Neuron (in vitro differentiated cells): ENCODE results near the gene MMP2.

Experiments
- H2AFZ ChIP-seq: one replicate; pipeline ENCODE4 v1.6.1; 2013; ENCODE audit warnings: low read depth, mild to moderate bottlenecking, inconsistent platforms, low read length, moderate library complexity
- H3K27me3 ChIP-seq: one replicate; pipeline ENCODE4 v1.6.1; 2013; ENCODE audit warnings: low read length; ENCODE audit not compliant: insufficient read depth
- H3K36me3 ChIP-seq: one replicate; pipeline ENCODE4 v1.6.1; 2013; ENCODE audit warnings: low read length; ENCODE audit not compliant: insufficient read depth
- H3K4me1 ChIP-seq: one replicate; pipeline ENCODE4 v1.6.1; 2013; ENCODE audit warnings: low read length; ENCODE audit not compliant: insufficient read depth
- H3K4me3 ChIP-seq: 2 replicates; pipeline ENCODE4 v1.5.1; 2013; ENCODE audit warnings: mild to moderate bottlenecking, low read length, moderate library complexity
- H3K9me3 ChIP-seq: one replicate; pipeline ENCODE4 v1.6.1; 2013; ENCODE audit warnings: low read length

The MMP2 gene

DNA sequence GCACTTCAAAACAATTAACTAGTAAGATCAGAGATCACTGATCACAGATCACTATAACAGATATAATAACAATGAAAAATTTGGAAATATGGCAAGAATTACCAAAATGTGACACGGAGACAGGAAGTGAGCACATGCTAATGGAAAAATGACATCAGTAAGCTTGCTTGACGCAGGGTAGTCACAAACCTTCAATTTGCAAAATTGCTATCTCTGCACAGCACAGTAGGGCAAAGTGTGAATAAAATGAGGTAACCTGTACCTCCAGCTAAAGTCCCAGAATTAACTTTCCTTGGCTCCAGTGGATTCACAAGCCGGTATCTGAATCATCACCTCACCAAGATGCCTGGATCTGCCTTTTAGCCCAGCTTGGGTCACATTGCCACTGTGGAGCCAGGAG lies 4.2 kb upstream of the MMP2 start:
- H3K4me1 ChIP-seq, result peaks cover 5% of the 10 kb centered on the region
- no peak overlapping the region for H2AFZ ChIP-seq
- no peaks in the 10 kb centered on the region for H3K9me3 ChIP-seq
- H3K27me3 ChIP-seq, result peaks cover 23% of the 10 kb centered on the region
- no peak overlapping the region for H3K4me3 ChIP-seq
- H3K36me3 ChIP-seq, result no peaks in the 10 kb centered on the region

GRCh38 chr16:55475919-55476318 lies 3.1 kb upstream of the MMP2 start:
- Histone ChIP-seq H2AFZ (no peak overlapping the region), H3K4me1 (peaks cover 13% of the 10 kb centered on the region), H3K4me3 (no peak overlapping the region), H3K9me3 (no peaks in the 10 kb centered on the region), H3K27me3 (peaks cover 28% of the 10 kb centered on the region), H3K36me3 (no peaks in the 10 kb centered on the region)

DNA sequence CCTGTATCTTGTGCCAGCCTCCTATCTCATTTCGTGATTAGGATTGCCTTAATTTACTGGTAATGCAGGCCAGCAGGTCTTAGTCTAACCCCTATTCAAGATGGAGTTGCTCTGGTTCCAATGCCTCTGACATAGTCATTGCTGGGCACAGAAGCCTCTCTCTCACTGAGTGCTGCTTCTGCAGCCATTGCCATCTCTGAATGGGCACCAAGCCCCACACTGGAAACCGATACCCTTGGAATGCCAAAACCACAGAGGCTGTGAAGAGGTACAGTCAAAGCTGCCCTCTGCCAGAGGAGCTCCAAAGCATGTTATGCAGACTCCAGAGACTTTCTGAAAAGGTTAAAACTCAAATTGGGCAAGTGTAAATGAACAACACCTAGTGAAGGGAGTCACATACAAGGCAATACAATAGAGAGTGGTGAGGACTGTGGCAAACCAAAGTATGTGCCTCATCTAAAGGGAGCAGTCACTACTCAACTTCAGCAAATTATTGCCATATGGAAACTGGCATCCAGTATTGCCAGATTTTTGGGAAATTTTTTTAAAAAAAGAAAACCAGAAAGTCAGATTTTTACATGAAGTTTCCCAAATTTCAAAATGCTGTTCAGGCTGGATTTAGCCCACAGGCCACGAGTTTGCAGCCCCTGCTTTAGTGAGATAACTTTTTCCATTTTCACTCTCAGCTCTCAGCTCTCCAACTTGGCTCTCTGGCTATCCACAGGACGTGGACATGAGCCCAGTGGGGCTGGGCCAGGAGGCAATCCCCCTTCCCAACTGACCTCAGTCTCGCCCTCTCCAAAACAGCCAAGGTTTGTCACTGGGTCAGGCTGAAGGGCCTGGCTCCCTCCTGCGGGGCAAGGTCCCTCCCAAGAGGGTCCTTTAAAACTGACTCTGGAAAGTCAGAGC lies 2.1 kb upstream of the MMP2 start:
- H2AFZ ChIP-seq, result no peak overlapping the region
- peaks cover 30% of the 10 kb centered on the region for H3K27me3 ChIP-seq
- no peak overlapping the region for H3K4me3 ChIP-seq
- no peaks in the 10 kb centered on the region for H3K36me3 ChIP-seq
- H3K9me3 ChIP-seq, result no peaks in the 10 kb centered on the region
- peaks cover 13% of the 10 kb centered on the region for H3K4me1 ChIP-seq

- no peaks in the 10 kb centered on the region for H3K36me3 ChIP-seq
- H3K4me3 ChIP-seq, result no peak overlapping the region
- H3K27me3 ChIP-seq, result peaks cover 30% of the 10 kb centered on the region
- H3K4me1 ChIP-seq, result peaks cover 13% of the 10 kb centered on the region
- H2AFZ ChIP-seq, result no peak overlapping the region
- H3K9me3 ChIP-seq, result no peaks in the 10 kb centered on the region
Measured at GRCh38 chr16:55477736-55478135, 1.3 kb upstream of the MMP2 start.

GRCh38 chr16:55479430-55480140 lies 587 bp downstream of the MMP2 start:
- Histone ChIP-seq H3K36me3 (no peaks in the 10 kb centered on the region), H2AFZ (peak overlapping the region; percentile 93), H3K27me3 (peaks cover 28% of the 10 kb centered on the region), H3K4me3 (peak overlapping the region; percentile 70), H3K4me1 (peaks cover 13% of the 10 kb centered on the region), H3K9me3 (no peaks in the 10 kb centered on the region)

DNA sequence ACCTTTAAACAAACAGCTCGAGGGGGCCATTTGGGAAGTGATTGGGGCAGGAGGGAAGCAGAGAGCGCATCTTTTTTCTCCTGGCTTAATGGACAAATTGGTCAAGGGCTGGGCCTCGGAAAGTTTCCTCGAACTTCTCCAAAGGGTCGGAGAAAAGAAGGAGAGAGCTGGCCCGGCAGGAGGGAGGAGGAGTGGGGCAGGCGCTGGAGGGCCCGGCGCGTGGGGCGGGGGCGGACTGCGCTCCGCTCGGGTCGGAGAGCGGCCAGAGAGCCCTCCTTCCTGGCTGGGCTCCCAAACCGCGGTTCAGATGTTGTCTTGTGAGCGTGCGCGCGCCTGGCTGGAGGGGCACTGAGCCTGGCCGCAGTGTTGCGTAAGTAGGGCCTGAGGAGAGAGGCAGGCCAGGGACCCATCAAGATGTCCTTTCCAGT lies 1.2 kb downstream of the MMP2 start:
- peaks cover 13% of the 10 kb centered on the region for H3K4me1 ChIP-seq
- no peaks in the 10 kb centered on the region for H3K9me3 ChIP-seq
- peaks cover 24% of the 10 kb centered on the region for H3K27me3 ChIP-seq
- peak overlapping the region; percentile 70 for H3K4me3 ChIP-seq
- H2AFZ ChIP-seq, result peak overlapping the region; percentile 93
- H3K36me3 ChIP-seq, result no peaks in the 10 kb centered on the region

- Histone ChIP-seq H2AFZ (no peak overlapping the region), H3K4me1 (peaks cover 13% of the 10 kb centered on the region)
Measured at GRCh38 chr16:55481023-55481422, 2.0 kb downstream of the MMP2 start.

GRCh38 chr16:55482056-55482455 lies 3.1 kb downstream of the MMP2 start:
- H3K4me3 ChIP-seq, result no peak overlapping the region
- H3K4me1 ChIP-seq, result peaks cover 13% of the 10 kb centered on the region
- H3K9me3 ChIP-seq, result no peaks in the 10 kb centered on the region
- peaks cover 6% of the 10 kb centered on the region for H3K36me3 ChIP-seq
- H2AFZ ChIP-seq, result no peak overlapping the region
- peaks cover 24% of the 10 kb centered on the region for H3K27me3 ChIP-seq

More at GRCh38 chr16:55481023-55481422, 2.0 kb downstream of the MMP2 start:
- peaks cover under 1% of the 10 kb centered on the region for H3K36me3 ChIP-seq
- peak overlapping the region; percentile 70 for H3K4me3 ChIP-seq
- peaks cover 24% of the 10 kb centered on the region for H3K27me3 ChIP-seq
- no peaks in the 10 kb centered on the region for H3K9me3 ChIP-seq

DNA sequence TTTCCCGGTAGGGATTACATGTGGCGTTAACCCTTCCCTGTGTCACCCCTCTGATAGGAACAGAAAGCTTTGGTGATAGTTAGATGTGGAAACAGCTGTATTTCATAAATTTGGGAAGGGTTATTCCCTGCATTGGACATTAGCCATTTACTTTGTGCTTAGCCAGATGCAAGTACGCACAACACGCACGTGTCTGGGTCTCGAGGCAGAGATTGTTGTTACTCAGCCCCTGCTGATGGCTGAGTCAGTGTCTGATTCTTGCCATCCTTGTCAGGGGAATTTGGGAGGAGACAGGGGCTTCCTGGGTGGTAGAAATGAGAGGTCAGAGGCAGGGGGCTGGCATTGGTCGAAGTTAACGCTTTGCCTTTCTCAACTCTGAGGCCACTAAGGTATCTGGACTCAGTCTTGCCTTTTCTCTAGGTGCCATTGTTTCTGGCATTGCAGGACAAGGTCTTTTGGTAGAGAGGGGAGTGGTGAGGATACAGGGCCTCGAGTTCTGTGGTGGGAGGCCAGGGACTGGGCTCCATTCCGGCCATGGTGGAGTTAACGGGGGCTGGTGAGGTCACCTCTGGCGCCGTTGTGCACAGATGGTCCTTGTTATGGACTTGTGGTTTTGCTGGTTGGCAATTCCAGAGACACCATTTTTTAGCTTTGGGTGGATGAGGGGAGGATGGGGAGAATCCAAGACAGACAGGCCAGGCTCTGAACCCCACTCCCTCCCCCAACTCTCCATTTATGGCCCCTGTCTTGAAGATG lies 8.2 kb downstream of the MMP2 start:
- Histone ChIP-seq H3K4me1 (no peaks in the 10 kb centered on the region), H3K9me3 (no peaks in the 10 kb centered on the region), H2AFZ (no peak overlapping the region), H3K36me3 (peaks cover 21% of the 10 kb centered on the region), H3K4me3 (no peak overlapping the region), H3K27me3 (no peaks in the 10 kb centered on the region)

DNA sequence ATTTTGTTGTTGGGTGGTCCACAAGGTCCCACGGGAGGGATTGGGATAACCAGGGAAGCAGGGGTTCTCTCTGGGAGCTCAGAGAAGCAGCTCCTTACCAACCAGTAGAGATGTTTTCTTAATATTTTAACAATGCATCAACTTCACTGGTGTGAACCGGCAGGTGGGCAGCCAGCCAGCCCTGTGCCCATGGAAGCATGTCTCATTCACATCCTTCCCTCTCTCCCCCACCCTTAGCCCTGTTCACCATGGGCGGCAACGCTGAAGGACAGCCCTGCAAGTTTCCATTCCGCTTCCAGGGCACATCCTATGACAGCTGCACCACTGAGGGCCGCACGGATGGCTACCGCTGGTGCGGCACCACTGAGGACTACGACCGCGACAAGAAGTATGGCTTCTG lies 9.3 kb downstream of the MMP2 start:
- H2AFZ ChIP-seq, result no peak overlapping the region
- no peaks in the 10 kb centered on the region for H3K9me3 ChIP-seq
- no peaks in the 10 kb centered on the region for H3K27me3 ChIP-seq
- no peaks in the 10 kb centered on the region for H3K4me1 ChIP-seq
- H3K36me3 ChIP-seq, result peaks cover 21% of the 10 kb centered on the region
- no peak overlapping the region for H3K4me3 ChIP-seq

DNA sequence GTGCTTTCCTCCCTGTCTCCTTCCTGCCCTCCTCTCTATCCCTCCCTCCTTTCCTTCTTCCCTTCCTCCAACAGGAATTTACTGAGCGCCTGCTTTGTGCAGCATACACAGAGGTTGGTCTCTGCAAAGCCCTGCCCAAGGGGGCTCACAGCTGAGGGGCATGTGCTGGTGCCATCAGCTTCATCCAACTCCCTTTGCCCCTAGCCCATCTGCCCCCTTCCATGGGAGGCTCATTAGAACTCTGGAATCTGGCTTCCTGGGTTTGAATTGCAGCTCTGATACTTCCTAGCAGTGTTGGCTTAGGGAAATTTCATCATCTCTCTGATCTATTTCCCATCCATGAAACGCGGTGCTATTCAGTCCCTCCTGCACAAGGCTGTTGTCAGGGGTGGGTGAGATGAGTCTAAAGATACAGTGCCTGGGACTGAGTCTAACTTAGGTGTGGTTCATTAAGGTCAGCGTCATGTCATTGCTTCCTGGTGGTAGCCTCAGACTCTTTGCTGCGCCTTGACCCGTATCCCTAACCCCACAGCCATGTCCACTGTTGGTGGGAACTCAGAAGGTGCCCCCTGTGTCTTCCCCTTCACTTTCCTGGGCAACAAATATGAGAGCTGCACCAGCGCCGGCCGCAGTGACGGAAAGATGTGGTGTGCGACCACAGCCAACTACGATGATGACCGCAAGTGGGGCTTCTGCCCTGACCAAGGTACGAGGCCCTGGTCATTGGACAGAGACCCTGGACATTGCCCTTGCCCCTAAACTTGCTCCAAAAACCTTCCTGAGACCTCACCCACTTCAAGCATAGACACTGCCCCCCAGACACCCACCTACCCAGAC lies 10.3 kb downstream of the MMP2 start:
- H3K9me3 ChIP-seq, result no peaks in the 10 kb centered on the region
- no peaks in the 10 kb centered on the region for H3K27me3 ChIP-seq
- H3K36me3 ChIP-seq, result peaks cover 21% of the 10 kb centered on the region
- no peak overlapping the region for H3K4me3 ChIP-seq
- H3K4me1 ChIP-seq, result no peaks in the 10 kb centered on the region
- H2AFZ ChIP-seq, result no peak overlapping the region

GRCh38 chr16:55489956-55490265 lies 10.9 kb downstream of the MMP2 start:
- H3K27me3 ChIP-seq, result no peaks in the 10 kb centered on the region
- no peak overlapping the region for H3K4me3 ChIP-seq
- no peak overlapping the region for H2AFZ ChIP-seq
- H3K9me3 ChIP-seq, result no peaks in the 10 kb centered on the region
- H3K36me3 ChIP-seq, result peaks cover 21% of the 10 kb centered on the region
- H3K4me1 ChIP-seq, result no peaks in the 10 kb centered on the region
